GM06990 (cell line): Measurements from ENCODE around the gene PARVB.

ENCODE experiments used
- DNase-seq: peaks from one replicate; pipeline ENCODE4 v3.0.0-alpha.2; 2011; ENCODE audit not compliant: insufficient read length; ENCODE audit errors: extremely low read depth
- H3K27me3 ChIP-seq: replicated peaks from 2 replicates; pipeline ENCODE4 v1.6.0; 2011; ENCODE audit warnings: low read length; ENCODE audit not compliant: control insufficient read depth, insufficient read depth
- H3K36me3 ChIP-seq: 2 replicates; pipeline ENCODE4 v1.5.1; 2011; ENCODE audit warnings: low read length; ENCODE audit not compliant: control insufficient read depth, insufficient read depth
- H3K4me3 ChIP-seq: replicated peaks from 2 replicates; pipeline ENCODE4 v1.5.1; 2011; ENCODE audit warnings: low read depth, mild to moderate bottlenecking, control low read depth, low read length
- CTCF ChIP-seq: IDR thresholded peaks from 2 replicates; pipeline ENCODE4 v1.5.1; 2011; ENCODE audit warnings: low read length, control low read depth, mild to moderate bottlenecking, inconsistent platforms; ENCODE audit not compliant: insufficient read depth, poor library complexity, severe bottlenecking

PARVB gene

GRCh38 chr22:44025171-44026065 is 1.3 kb downstream of the PARVB start:
- Histone ChIP-seq H3K4me3 (peak overlapping the region; percentile 79), H3K36me3 (peaks cover 1% of the 10 kb centered on the region; the same call in 1 of the 2 replicates), H3K27me3 (no peaks in the 10 kb centered on the region)
- peak; percentile 90 for DNase-seq
- peak; percentile 7 for TF ChIP-seq CTCF

- peak; percentile 45 for DNase-seq
- TF ChIP-seq CTCF: no peak
- Histone ChIP-seq H3K27me3 (no peaks in the 10 kb centered on the region), H3K36me3 (peaks cover 7% of the 10 kb centered on the region), H3K4me3 (peak overlapping the region; percentile 75)
These were observed 2.0 kb downstream of the PARVB start for GRCh38 chr22:44026066-44026629.

- Histone ChIP-seq H3K27me3 (no peaks in the 10 kb centered on the region), H3K4me3 (peak overlapping the region; percentile 75), H3K36me3 (peaks cover 8% of the 10 kb centered on the region)
- peak; percentile 80 for DNase-seq
- TF ChIP-seq CTCF: no peak
These were observed 2.8 kb downstream of the PARVB start for GRCh38 chr22:44026630-44027511.

GRCh38 chr22:44028091-44028490 is 4.0 kb downstream of the PARVB start:
- TF ChIP-seq CTCF: no peak
- H3K27me3 ChIP-seq: no peaks in the 10 kb centered on the region
- no peak for DNase-seq
- H3K36me3 ChIP-seq: peaks cover 10% of the 10 kb centered on the region
- no peak overlapping the region for H3K4me3 ChIP-seq

GRCh38 chr22:44029069-44029468 is 5.0 kb downstream of the PARVB start:
- Histone ChIP-seq H3K27me3 (no peaks in the 10 kb centered on the region), H3K36me3 (peaks cover 10% of the 10 kb centered on the region), H3K4me3 (no peak overlapping the region)
- no peak for TF ChIP-seq CTCF
- DNase-seq: no peak
